Motor neuron (in vitro differentiated cells): ENCODE measurements around the gene CDC73. TPM values are rescaled to one million over a fixed set of nuclear protein-coding genes. Genes with fewer than 3 reads are reported as not detected.

Source experiments
- ATAC-seq, 8 experiments: fragments of 200-7000 bp; cut with Tn5 transposase; replicated peaks in 6 of 8; 2 replicates each; pipeline ENCODE4 v1.8.0; 2021; ENCODE audit warnings: mild to moderate bottlenecking in 8 of 8, moderate library complexity in 8 of 8
- H3K27ac ChIP-seq, 2 donors: fragments of 250-450 bp; sonication (Bioruptor Pico); 2 replicates each; pipeline ENCODE4 v1.9.0; 2021; ENCODE audit warnings: antibody characterized with exemption in 2 of 2, mild to moderate bottlenecking in 2 of 2, moderate library complexity in 1 of 2
- H3K4me1 ChIP-seq, 2 donors: fragments of 250-450 bp; sonication (Bioruptor Pico); replicated peaks in 1 of 2; 2 replicates each; pipeline ENCODE4 v1.6.1; 2021; ENCODE audit warnings: antibody characterized with exemption in 2 of 2, mild to moderate bottlenecking in 2 of 2, moderate library complexity in 1 of 2
- H3K4me3 ChIP-seq, 5 donors: fragments of 250-450 bp; sonication (Bioruptor Pico); 2 replicates each; pipeline ENCODE4 v1.9.0; 2021; ENCODE audit warnings: antibody characterized with exemption in 5 of 5, mild to moderate bottlenecking in 5 of 5, moderate library complexity in 4 of 5
- WGBS, 10 experiments: fragments of 450-650 bp; shearing (Covaris generic); methylation state at CpG; one replicate each; pipeline ENCODE4 v1.0.0; 2022; 5-methylcytosine and 5-hydroxymethylcytosine counted together
- in situ Hi-C, 9 experiments: fragments of 400-800 bp; cut with MboI; loops; one replicate each; pipeline ENCODE4 v1.15.0; 2021; ENCODE audit warnings: low sequenced_read_pairs in 9 of 9, low pct_unique_long_range_greater_than_20kb in 2 of 9; ENCODE audit not compliant: unreplicated experiment in 9 of 9
- total RNA-seq, 8 experiments: library from RNA; unstranded; fragments of 300-600 nt; gene quantifications; 2 replicates each; pipeline versions ENCODE4 v1.2.3 to v1.2.4, GENCODE V29; 2022

The CDC73 gene
- total RNA-seq, result 10 to 100 TPM; 18.6 to 44.8 (median 26.3) TPM

- H3K4me1 ChIP-seq, result peaks cover 6 to 20% of the 10 kb centered on the region in 2 donors
- WGBS, 10 experiments, result 0 to 9% (median 1%) methylated on average over 1 to 42 of the region's 85 CpGs; no CpG with 5 or more reads in 3 of the 10 experiments
- in situ Hi-C loops, result no loop called here
- peak; percentile 93 to 97 (median 96) for ATAC-seq
- peak within 1 kb of the TSS; percentile 53 to 90 (median 58) for H3K4me3 ChIP-seq
- H3K27ac ChIP-seq, result peak within 1 kb of the TSS; percentile 70 to 92
These were observed at the start of gene CDC73 for GRCh38 chr1:193121616-193122593. Gene CDC73 (plus strand): TSS chr1:193122031. CDS start chr1:193122201, 170 bp downstream.

GRCh38 chr1:193077991-193078390, 43.8 kb upstream of the CDC73 start:
- no peak for ATAC-seq
- Histone ChIP-seq H3K4me3 (no peak overlapping the region), H3K27ac (no peak overlapping the region), H3K4me1 (no peaks in the 10 kb centered on the region)
- in situ Hi-C loops, result no loop called here

GRCh38 chr1:193079187-193079586, 42.6 kb upstream of the CDC73 start:
- in situ Hi-C loops, result no loop called here
- Histone ChIP-seq H3K4me3 (no peak overlapping the region), H3K27ac (no peak overlapping the region), H3K4me1 (no peaks in the 10 kb centered on the region)
- no peak for ATAC-seq
- WGBS, 10 experiments, result 88 to 100% (median 100%) methylated on average over 1 to 3 of the region's 3 CpGs; no CpG with 5 or more reads in 3 of the 10 experiments

GRCh38 chr1:193083365-193084088, 38.3 kb upstream of the CDC73 start:
- ATAC-seq, result no peak
- WGBS, 10 experiments, result 50 to 100% (median 89%) methylated on average over 2 to 6 of the region's 6 CpGs
- Histone ChIP-seq H3K27ac (no peak overlapping the region), H3K4me3 (no peak overlapping the region), H3K4me1 (no peaks in the 10 kb centered on the region)
- in situ Hi-C loops, result no loop called here

- Histone ChIP-seq H3K4me1 (no peaks in the 10 kb centered on the region), H3K4me3 (no peak overlapping the region), H3K27ac (no peak overlapping the region)
- peak in 1 of 8 experiments; percentile 40 for ATAC-seq
- in situ Hi-C loops, result no loop called here
- 17 to 100% (median 100%) methylated on average over 1 of the region's 1 CpG for whole genome bisulfite sequencing, 10 experiments
These were observed 36.6 kb upstream of the CDC73 start for GRCh38 chr1:193085263-193085662.

GRCh38 chr1:193086342-193086741, 35.5 kb upstream of the CDC73 start:
- no peak overlapping the region for H3K27ac ChIP-seq
- no peaks in the 10 kb centered on the region for H3K4me1 ChIP-seq
- in situ Hi-C loops, result no loop called here
- 79 to 100% (median 95%) methylated on average over 2 to 3 of the region's 3 CpGs for WGBS, 10 experiments
- no peak overlapping the region for H3K4me3 ChIP-seq
- no peak for ATAC-seq

- WGBS, 10 experiments, result 57 to 100% (median 79%) methylated on average over 1 to 3 of the region's 3 CpGs; no CpG with 5 or more reads in 3 of the 10 experiments
- no peak overlapping the region for H3K4me3 ChIP-seq
- ATAC-seq, result no peak
- in situ Hi-C loops, result no loop called here
- no peak overlapping the region for H3K27ac ChIP-seq
- no peaks in the 10 kb centered on the region for H3K4me1 ChIP-seq
These were observed 33.9 kb upstream of the CDC73 start for GRCh38 chr1:193087893-193088292.

- ATAC-seq, result no peak
- WGBS, 10 experiments, result 44 to 100% (median 85%) methylated on average over 1 of the region's 1 CpG; no CpG with 5 or more reads in 1 of the 10 experiments
- no peaks in the 10 kb centered on the region for H3K4me1 ChIP-seq
- H3K27ac ChIP-seq, result no peak overlapping the region
- in situ Hi-C loops, result no loop called here
- H3K4me3 ChIP-seq, result no peak overlapping the region
These were observed 31.0 kb upstream of the CDC73 start for GRCh38 chr1:193090865-193091264.

GRCh38 chr1:193094112-193094511, 27.7 kb upstream of the CDC73 start:
- Histone ChIP-seq H3K27ac (no peak overlapping the region), H3K4me1 (no peaks in the 10 kb centered on the region), H3K4me3 (no peak overlapping the region)
- WGBS, 10 experiments, result 80 to 100% (median 96%) methylated on average over 1 to 11 of the region's 11 CpGs; no CpG with 5 or more reads in 1 of the 10 experiments
- no peak for ATAC-seq
- in situ Hi-C loops, result no loop called here

GRCh38 chr1:193102662-193103061, 19.2 kb upstream of the CDC73 start:
- no peak overlapping the region for H3K4me3 ChIP-seq
- H3K4me1 ChIP-seq, result peaks cover 0 to 9% of the 10 kb centered on the region in 2 donors
- 78 to 100% (median 90%) methylated on average over 1 to 5 of the region's 5 CpGs for whole genome bisulfite sequencing, 10 experiments
- no peak overlapping the region for H3K27ac ChIP-seq
- ATAC-seq, result no peak
- in situ Hi-C loops, result no loop called here

GRCh38 chr1:193103759-193104501, 17.9 kb upstream of the CDC73 start:
- H3K4me1 ChIP-seq, result peaks cover 0 to 9% of the 10 kb centered on the region in 2 donors
- no peak overlapping the region for H3K27ac ChIP-seq
- peak overlapping the region; percentile 56 to 95 (median 58) for H3K4me3 ChIP-seq
- no peak for ATAC-seq
- in situ Hi-C loops, result no loop called here
- WGBS, 10 experiments, result 13 to 80% (median 46%) methylated on average over 1 to 9 of the region's 9 CpGs

- ATAC-seq, result peak; percentile 19 to 46 (median 28)
- in situ Hi-C loops, result no loop called here
- Histone ChIP-seq H3K27ac (no peak overlapping the region), H3K4me3 (peak overlapping the region; percentile 56 to 95 (median 58)), H3K4me1 (peaks cover 0 to 9% of the 10 kb centered on the region in 2 donors)
- WGBS, 10 experiments, result 0 to 14% (median 0%) methylated on average over 1 to 24 of the region's 24 CpGs; no CpG with 5 or more reads in 1 of the 10 experiments
These were observed 17.3 kb upstream of the CDC73 start for GRCh38 chr1:193104502-193104906.
